GM19397 (cell line): ENCODE data around the gene SCYL1.

ENCODE experiments used
- ATAC-seq: cut with Tn5 transposase; IDR thresholded peaks from one replicate; pipeline ENCODE4 v1.9.1; 2021; ENCODE audit warnings: mild to moderate bottlenecking, moderate library complexity; ENCODE audit not compliant: unreplicated experiment

Gene SCYL1

GRCh38 chr11:65551572-65552387, 26.9 kb downstream of the SCYL1 start:
- no peak for ATAC-seq

GRCh38 chr11:65552388-65552951, 27.6 kb downstream of the SCYL1 start:
- no peak for ATAC-seq

- ATAC-seq = no peak
Measured at GRCh38 chr11:65553301-65554001, 28.6 kb downstream of the SCYL1 start.

- ATAC-seq = no peak
Measured at GRCh38 chr11:65554057-65554818, 29.4 kb downstream of the SCYL1 start.

GRCh38 chr11:65554842-65555430, 30.1 kb downstream of the SCYL1 start:
- no peak for ATAC-seq

GRCh38 chr11:65555693-65556231, 30.9 kb downstream of the SCYL1 start:
- ATAC-seq = no peak

- no peak for ATAC-seq
Measured at GRCh38 chr11:65556470-65557279, 31.8 kb downstream of the SCYL1 start.

- ATAC-seq = no peak
Measured at GRCh38 chr11:65557280-65558001, 32.6 kb downstream of the SCYL1 start.

GRCh38 chr11:65558002-65558929, 33.4 kb downstream of the SCYL1 start, which contains the start of gene LTBP3:
TSS of gene LTBP3 (minus strand) at chr11:65558359. CDS start at chr11:65557959, 400 bp downstream.
- no peak for ATAC-seq

GRCh38 chr11:65558930-65559509, 34.1 kb downstream of the SCYL1 start:
- ATAC-seq = no peak

- ATAC-seq = no peak
Measured at GRCh38 chr11:65559535-65559934, 34.7 kb downstream of the SCYL1 start.

- no peak for ATAC-seq
Measured at GRCh38 chr11:65559951-65560537, 35.2 kb downstream of the SCYL1 start.

GRCh38 chr11:65560555-65561418, 35.9 kb downstream of the SCYL1 start:
- no peak for ATAC-seq

GRCh38 chr11:65562020-65562419, 37.1 kb downstream of the SCYL1 start:
- no peak for ATAC-seq

GRCh38 chr11:65562788-65563187, 37.9 kb downstream of the SCYL1 start:
- ATAC-seq = no peak

GRCh38 chr11:65563601-65564000, 38.7 kb downstream of the SCYL1 start:
- ATAC-seq = no peak
